Psoas muscle (tissue), 8 donors: ENCODE results near the gene KCNJ8. TPM values are rescaled to one million over a fixed set of nuclear protein-coding genes. Genes with fewer than 3 reads are reported as not detected.
A peak's percentile ranks its signal among the peaks of the same experiment; 100 is the strongest.

Experiments used
- ATAC-seq, 4 donors: fragments of 200-7000 bp; cut with Tn5 transposase; one replicate each; pipeline ENCODE4 v1.9.1; 2020; ENCODE audit warnings: moderate library complexity in 3 of 4, mild to moderate bottlenecking in 2 of 4
- DNase-seq, 2 donors: peaks; one replicate each; pipeline ENCODE4 v3.0.0-alpha.2; 2020
- H3K27ac ChIP-seq: fragments of 200-600 bp; one replicate; pipeline ENCODE4 v1.8.0; 2022
- H3K27me3 ChIP-seq, 3 donors: fragments of 200-600 bp in 1 of 3; one replicate each; pipeline versions ENCODE4 v1.6.1 to v1.8.0; 2013 to 2022; ENCODE audit warnings: low read length in 2 of 3, mild to moderate bottlenecking in 2 of 3, moderate library complexity in 1 of 3; ENCODE audit not compliant: insufficient read depth in 3 of 3
- H3K36me3 ChIP-seq, 2 donors: fragments of 200-600 bp in 1 of 2; one replicate each; pipeline versions ENCODE4 v1.6.1 to v1.8.0; 2013 to 2022; ENCODE audit warnings: low read depth in 1 of 2, mild to moderate bottlenecking in 1 of 2, moderate library complexity in 1 of 2; ENCODE audit not compliant: insufficient read depth in 1 of 2
- H3K4me1 ChIP-seq: fragments of 200-600 bp; one replicate; pipeline ENCODE4 v1.8.0; 2022
- H3K4me3 ChIP-seq: fragments of 200-600 bp; one replicate; pipeline ENCODE4 v1.8.0; 2022; ENCODE audit warnings: mild to moderate bottlenecking
- H3K9me3 ChIP-seq: fragments of 200-600 bp; one replicate; pipeline ENCODE4 v1.8.0; 2022
- CTCF ChIP-seq: fragments of 200-600 bp; IDR thresholded peaks from one replicate; pipeline ENCODE4 v1.8.0; 2022; ENCODE audit warnings: antibody characterized with exemption
- WGBS, 3 donors: extraction: QIAGEN DNeasy Blood & Tissue Kit; methylation state at CpG; one replicate each; pipeline versions ENCODE4 v1.1.6 to v1.1.7; 2013; 5-methylcytosine and 5-hydroxymethylcytosine counted together
- intact Hi-C, 2 donors: fragments of 100-400 bp; cut with DNase I; formaldehyde crosslinking; loops; one replicate each; pipeline versions ENCODE4 v1.11.0 to v1.14.2; 2022
- polyA plus RNA-seq, 3 donors: library from polyadenylated mRNA; stranded (reverse); fragments of 200-250 nt; gene quantifications; one replicate each; pipeline ENCODE4 v1.2.3, GENCODE V29; 2013
- total RNA-seq, 4 donors: library from RNA; stranded (reverse); fragmentation: NEBNext Ultra II Directional in 2 of 4; extraction: Animal tissue kit (Norgen Biotek cat#: 25700) in 2 of 4; gene quantifications; one replicate each; pipeline versions ENCODE4 v1.2.1 to v1.2.4, GENCODE V29; 2021 to 2023
- donor health status: healthy with polysubstance abuse.
- donor health status: DM: no; HTN: no; CAD: no; lungs with moderate emphysema.
- donor health status: Bipolar disorder and iron deficiency.
- donor health status: healthy.
- donor health status: DM: yes; HTN: yes; CAD: no.
- donor health status: DM: no; HTN: no; CAD: no.
- donor health status: DM: no; HTN: no; CAD: no.
- donor health status: DM: yes; HTN: yes; CAD: no.

The KCNJ8 gene
- total and polyA plus RNA-seq, 7 donors: 3.4 to 13.3 (median 7.4) TPM

GRCh38 chr12:21818627-21819026 lies 44.1 kb upstream of the KCNJ8 start:
- peaks cover 13% of the 10 kb centered on the region for H3K4me1 ChIP-seq
- DNase-seq (no peak), ATAC-seq (peak; percentile 46 to 63 (median 52))
- no peaks in the 10 kb centered on the region for H3K9me3 ChIP-seq
- no peaks in the 10 kb centered on the region for H3K27me3 ChIP-seq
- TF ChIP-seq CTCF: no peak
- H3K27ac ChIP-seq: peak overlapping the region; percentile 58
- peaks cover 0 to 37% of the 10 kb centered on the region in 2 donors for H3K36me3 ChIP-seq
- 19 to 32% (median 23%) methylated on average over 2 of the region's 2 CpGs for WGBS, 3 donors
- H3K4me3 ChIP-seq: no peak overlapping the region
- intact Hi-C loops: no loop called here

GRCh38 chr12:21815306-21816062 lies 41.0 kb upstream of the KCNJ8 start:
- H3K27me3 ChIP-seq: no peaks in the 10 kb centered on the region
- ATAC-seq: peak in 1 of 4 donors; percentile 63
- no peak for TF ChIP-seq CTCF
- no peak overlapping the region for H3K27ac ChIP-seq
- intact Hi-C loops: no loop called here
- H3K36me3 ChIP-seq: peaks cover 0 to 66% of the 10 kb centered on the region in 2 donors
- no peak overlapping the region for H3K4me3 ChIP-seq
- peaks cover 13% of the 10 kb centered on the region for H3K4me1 ChIP-seq
- WGBS, 3 donors: 22 to 32% (median 31%) methylated on average over 1 of the region's 1 CpG
- no peaks in the 10 kb centered on the region for H3K9me3 ChIP-seq
- no peak for DNase-seq

GRCh38 chr12:21814814-21815213 lies 40.3 kb upstream of the KCNJ8 start:
- ATAC-seq (no peak), DNase-seq (no peak)
- Histone ChIP-seq H3K27ac (no peak overlapping the region), H3K27me3 (no peaks in the 10 kb centered on the region), H3K9me3 (no peaks in the 10 kb centered on the region), H3K36me3 (peaks cover 0 to 73% of the 10 kb centered on the region in 2 donors), H3K4me3 (no peak overlapping the region), H3K4me1 (peaks cover 6% of the 10 kb centered on the region)
- intact Hi-C loops: no loop called here
- no peak for TF ChIP-seq CTCF
- WGBS, 3 donors: 88 to 91% (median 90%) methylated on average over 3 of the region's 3 CpGs

GRCh38 chr12:21814327-21814726 lies 39.8 kb upstream of the KCNJ8 start:
- WGBS, 3 donors: 92 to 95% (median 94%) methylated on average over 2 of the region's 2 CpGs
- Histone ChIP-seq H3K36me3 (peaks cover 0 to 78% of the 10 kb centered on the region in 2 donors), H3K4me1 (peaks cover under 1% of the 10 kb centered on the region), H3K9me3 (no peaks in the 10 kb centered on the region), H3K27ac (no peak overlapping the region), H3K4me3 (no peak overlapping the region), H3K27me3 (no peaks in the 10 kb centered on the region)
- ATAC-seq: no peak
- no peak for TF ChIP-seq CTCF
- no peak for DNase-seq
- intact Hi-C loops: no loop called here
